Smooth muscle cell of trachea (primary cell): ENCODE data around the gene ITFG1. TPM values are rescaled to one million over a fixed set of nuclear protein-coding genes. Genes with fewer than 3 reads are reported as not detected.

Experiments used
- total RNA-seq: library from RNA; depleted of rRNA; stranded (reverse); fragments of >200 nt; gene quantifications from 2 replicates; pipeline ENCODE4 v1.2.1, GENCODE V29; 2014

ITFG1 gene
- total RNA-seq: 61.5 and 78.8 TPM in 2 replicates

GRCh38 chr16:47460711-47461597 is at the start of gene ITFG1, which contains the start of gene PHKB:
ITFG1 (minus strand) TSS chr16:47461063; CDS start chr16:47461045, 18 bp downstream.
PHKB (plus strand) TSS chr16:47461331; CDS start chr16:47461351, 20 bp downstream.

GRCh38 chr16:47143677-47144558 is 316.9 kb downstream of the ITFG1 start, which contains the start of gene NETO2:
NETO2 (minus strand) TSS chr16:47143945; CDS start chr16:47143612, 333 bp downstream.

Other genes starting within 250 kb of the ITFG1 start
- 59.9 and 73.2 TPM in 2 replicates for gene PHKB, start 268 bp upstream of the ITFG1 start, total RNA-seq